H1 (cell line): Measurements from ENCODE around the gene OSBPL3. TPM values are rescaled to one million over a fixed set of nuclear protein-coding genes. Genes with fewer than 3 reads are reported as not detected.

ENCODE experiments used
- CTCF ChIA-PET: fragments of 300-600 bp; sonication (Branson Sonifier 250); formaldehyde crosslinking; loops from one replicate; lab custom pipeline; 2021; ENCODE audit not compliant: partially characterized antibody; lab: Charles Lee
- POLR2A ChIA-PET: fragments of 300-600 bp; sonication (Branson Sonifier 250); formaldehyde crosslinking; loops from one replicate; lab custom pipeline; 2021; ENCODE audit warnings: inconsistent platforms; ENCODE audit not compliant: partially characterized antibody; lab: Charles Lee
- DNase-seq, 2 experiments: peaks; one replicate each; pipeline versions ENCODE4 v3.0.0 to v3.0.0-alpha.2; 2010 to 2022; ENCODE audit warnings: low spot score in 2 of 2, low read depth in 1 of 2, mixed read lengths in 1 of 2
- FAIRE-seq: peaks from 2 replicates; lab custom pipeline; 2011; peaks lifted over from hg19 to GRCh38; lab: Jason Lieb, UNC
- H2AFZ ChIP-seq: 2 replicates; pipeline ENCODE4 v1.8.1; 2012; ENCODE audit warnings: low read length, inconsistent platforms
- H2AK5ac ChIP-seq: 2 replicates; pipeline ENCODE4 v1.6.1; 2013; ENCODE audit warnings: low read depth, low read length
- H2BK120ac ChIP-seq: replicated peaks from 2 replicates; pipeline ENCODE3; 2013; ENCODE audit warnings: low read depth, low read length, inconsistent platforms
- H2BK12ac ChIP-seq: 2 replicates; pipeline ENCODE4 v1.6.1; 2013; ENCODE audit warnings: low read depth, low read length
- H2BK15ac ChIP-seq: 2 replicates; pipeline ENCODE4 v1.6.1; 2013; ENCODE audit warnings: low read length
- H2BK20ac ChIP-seq: 2 replicates; pipeline ENCODE4 v1.6.1; 2013; ENCODE audit warnings: low read length
- H2BK5ac ChIP-seq: 2 replicates; pipeline ENCODE4 v1.6.1; 2013; ENCODE audit warnings: low read depth, low read length
- H3K14ac ChIP-seq: 2 replicates; pipeline ENCODE4 v1.6.1; 2013; ENCODE audit warnings: inconsistent platforms; ENCODE audit not compliant: insufficient read length
- H3K18ac ChIP-seq: 2 replicates; pipeline ENCODE4 v1.6.1; 2013; ENCODE audit warnings: low read length; ENCODE audit errors: extremely low read depth
- H3K23ac ChIP-seq: 2 replicates; pipeline ENCODE4 v1.6.1; 2013; ENCODE audit warnings: inconsistent platforms; ENCODE audit not compliant: insufficient read length
- H3K23me2 ChIP-seq: 2 replicates; pipeline ENCODE4 v1.6.1; 2013; ENCODE audit warnings: low read depth, low read length
- H3K27ac ChIP-seq: 2 replicates; pipeline ENCODE4 v1.6.1; 2011; ENCODE audit warnings: low read depth, low read length, inconsistent platforms
- H3K27me3 ChIP-seq, 4 experiments: replicated peaks in 1 of 4; 1 replicate in 1 of 4; 2 replicates in 3 of 4; pipeline versions ENCODE4 v1.6.1 to v1.8.1; 2011 to 2013; ENCODE audit warnings: low read length in 3 of 4, mild to moderate bottlenecking in 3 of 4, inconsistent platforms in 2 of 4, mixed read lengths in 2 of 4, moderate library complexity in 1 of 4; ENCODE audit not compliant: control insufficient read depth in 3 of 4, insufficient read depth in 3 of 4; ENCODE audit errors: extremely low read depth in 1 of 4
- H3K36me3 ChIP-seq, 4 experiments: 2 replicates each; pipeline versions ENCODE4 v1.6.1 to v1.8.1; 2011 to 2013; ENCODE audit warnings: mild to moderate bottlenecking in 4 of 4, low read length in 3 of 4, moderate library complexity in 2 of 4, control low read depth in 1 of 4, inconsistent platforms in 1 of 4; ENCODE audit not compliant: insufficient read depth in 4 of 4, control insufficient read depth in 2 of 4
- H3K4ac ChIP-seq: replicated peaks from 2 replicates; pipeline ENCODE3; 2013; ENCODE audit warnings: low read length, low read depth, mixed read lengths, inconsistent platforms; ENCODE audit not compliant: insufficient read length
- H3K4me1 ChIP-seq, 4 experiments: replicated peaks in 1 of 4; 1 replicate in 1 of 4; 2 replicates in 3 of 4; pipeline versions ENCODE4 v1.6.1 to v1.8.1; 2011 to 2013; ENCODE audit warnings: low read length in 3 of 4, inconsistent platforms in 2 of 4, mixed read lengths in 1 of 4; ENCODE audit not compliant: insufficient read depth in 4 of 4, control insufficient read depth in 3 of 4
- H3K4me2 ChIP-seq, 2 experiments: 2 replicates each; pipeline versions ENCODE4 v1.6.1 to v1.8.1; 2011 to 2013; ENCODE audit warnings: low read depth in 2 of 2, low read length in 2 of 2, control low read depth in 1 of 2, inconsistent platforms in 1 of 2, mild to moderate bottlenecking in 1 of 2; ENCODE audit not compliant: insufficient read depth in 1 of 2
- H3K4me3 ChIP-seq, 4 experiments: fragments of 200-600, 300-600 bp in 1 of 4; sonication (generic), shearing (Covaris generic), sonication (Bioruptor Twin) in 1 of 4; 2 replicates each; pipeline versions ENCODE4 v1.5.1 to v1.8.1; 2011 to 2016; ENCODE audit warnings: low read length in 4 of 4, low read depth in 3 of 4, control low read depth in 2 of 4, inconsistent platforms in 2 of 4, mild to moderate bottlenecking in 2 of 4, mixed read lengths in 1 of 4, moderate library complexity in 1 of 4; ENCODE audit not compliant: insufficient read depth in 2 of 4; ENCODE audit errors: extremely low read depth in 1 of 4
- H3K56ac ChIP-seq: replicated peaks from 2 replicates; pipeline ENCODE3; 2013; ENCODE audit warnings: low read depth, mild to moderate bottlenecking, mixed read lengths, low read length, inconsistent platforms; ENCODE audit not compliant: insufficient read length
- H3K79me1 ChIP-seq: 2 replicates; pipeline ENCODE4 v1.6.1; 2013; ENCODE audit warnings: low read depth, low read length, control low read depth
- H3K79me2 ChIP-seq, 2 experiments: 2 replicates each; pipeline versions ENCODE4 v1.6.1 to v1.8.1; 2012 to 2013; ENCODE audit warnings: low read length in 2 of 2, mild to moderate bottlenecking in 2 of 2, inconsistent platforms in 1 of 2; ENCODE audit not compliant: insufficient read depth in 2 of 2, control insufficient read depth in 1 of 2
- H3K9ac ChIP-seq, 4 experiments: replicated peaks in 1 of 4; 1 replicate in 1 of 4; 2 replicates in 3 of 4; pipeline versions ENCODE4 v1.6.1 to v1.8.1; 2011 to 2013; ENCODE audit warnings: low read depth in 3 of 4, low read length in 3 of 4, control low read depth in 2 of 4, mild to moderate bottlenecking in 2 of 4, moderate library complexity in 2 of 4, inconsistent platforms in 1 of 4; ENCODE audit errors: extremely low read depth in 1 of 4
- H3K9me3 ChIP-seq, 2 experiments: 2 replicates each; pipeline versions ENCODE4 v1.6.1 to v1.8.1; 2012 to 2013; ENCODE audit warnings: mild to moderate bottlenecking in 2 of 2, moderate library complexity in 2 of 2, control low read depth in 1 of 2, inconsistent platforms in 1 of 2, low read depth in 1 of 2, low read length in 1 of 2, mixed read lengths in 1 of 2; ENCODE audit not compliant: insufficient read depth in 2 of 2
- H4K20me1 ChIP-seq, 2 experiments: replicated peaks in 1 of 2; 2 replicates each; pipeline versions ENCODE3 to v1.8.1; 2011 to 2013; ENCODE audit warnings: inconsistent platforms in 2 of 2, low read length in 2 of 2, mild to moderate bottlenecking in 1 of 2; ENCODE audit not compliant: insufficient read depth in 2 of 2, control insufficient read depth in 1 of 2
- H4K5ac ChIP-seq: 2 replicates; pipeline ENCODE4 v1.6.1; 2013; ENCODE audit warnings: low read length, low read depth, mixed read lengths, inconsistent platforms; ENCODE audit not compliant: insufficient read length
- H4K8ac ChIP-seq: 2 replicates; pipeline ENCODE4 v1.8.0; 2013; ENCODE audit warnings: mild to moderate bottlenecking, moderate library complexity, low read length, inconsistent platforms; ENCODE audit not compliant: insufficient read depth; ENCODE audit errors: extremely low read depth
- H4K91ac ChIP-seq: replicated peaks from 2 replicates; pipeline ENCODE3; 2013; ENCODE audit warnings: low read length, mixed read lengths, inconsistent platforms; ENCODE audit not compliant: insufficient read length
- CTBP2 ChIP-seq: IDR thresholded peaks from 2 replicates; pipeline ENCODE4 v1.7.0; 2011; ENCODE audit warnings: borderline replicate concordance, mild to moderate bottlenecking, moderate library complexity, mixed read lengths, low read length; ENCODE audit not compliant: insufficient read depth, insufficient read length
- SP4 ChIP-seq: IDR thresholded peaks from 2 replicates; pipeline ENCODE4 v1.6.1; 2012; ENCODE audit warnings: low read length, inconsistent platforms
- YY1 ChIP-seq: IDR thresholded peaks from 2 replicates; pipeline ENCODE4 v1.6.1; 2011; ENCODE audit warnings: low read depth, mild to moderate bottlenecking, low read length
- WGBS, 2 experiments: shearing (Covaris generic) in 1 of 2; methylation state at CpG; one replicate each; pipeline versions ENCODE4 v1.1.6 to v1.1.7; 2013 to 2015; ENCODE audit warnings: low lambda C conversion rate in 2 of 2, mixed read lengths in 2 of 2, inconsistent platforms in 1 of 2, low coverage in 1 of 2, missing lambda C conversion rate in 1 of 2; ENCODE audit not compliant: insufficient replicate concordance in 2 of 2, insufficient coverage in 1 of 2, insufficient read length in 1 of 2; ENCODE audit errors: extremely low coverage in 1 of 2, missing lambda C conversion rate in 1 of 2; 5-methylcytosine and 5-hydroxymethylcytosine counted together
- polyA plus RNA-seq, 7 experiments: library from polyadenylated mRNA; depleted of rRNA in 3 of 7; stranded (reverse) in 5 of 7; unstranded in 2 of 7; fragments of >200 nt in 5 of 7; fragments of 200-250 nt in 2 of 7; gene quantifications; 1 replicate in 5 of 7; 2 replicates in 1 of 7; 4 replicates in 1 of 7; pipeline versions ENCODE4 v1.2.1 to v1.2.3, GENCODE V29; 2011 to 2013; ENCODE audit warnings: missing spikeins in 2 of 7, mixed read lengths in 2 of 7
- total RNA-seq: library from RNA; stranded (reverse); fragmentation: NEBNext Ultra II Directional; extraction: Animal tissue kit (Norgen Biotek cat#: 25700); gene quantifications from 2 replicates; pipeline ENCODE4 v1.2.1, GENCODE V29; 2021

OSBPL3 gene
- total and polyA plus RNA-seq, 2 of the 8 experiments (the other 6 are each of a cell fraction or from before 2014, with no cell fraction given): 2.8 to 13.9 TPM

GRCh38 chr7:24891311-24891735 lies 88.7 kb downstream of the OSBPL3 start:
- H4K8ac ChIP-seq: no peak overlapping the region
- no peak overlapping the region for H3K9ac ChIP-seq
- H3K56ac ChIP-seq: no peak overlapping the region
- H3K79me1 ChIP-seq: no peaks in the 10 kb centered on the region
- H3K36me3 ChIP-seq: no peaks in the 10 kb centered on the region
- no peak overlapping the region for H2BK20ac ChIP-seq
- H3K4me1 ChIP-seq: peaks cover 0 to 10% (median 1%) of the 10 kb centered on the region in 4 experiments; a peak in 2 of 7 replicates
- H4K5ac ChIP-seq: no peak overlapping the region
- no peak overlapping the region for H3K23ac ChIP-seq
- H4K20me1 ChIP-seq: no peaks in the 10 kb centered on the region
- no peak overlapping the region for H3K4ac ChIP-seq
- no peaks in the 10 kb centered on the region for H3K9me3 ChIP-seq
- DNase-seq (no peak), FAIRE-seq (no peak)
- TF ChIP-seq YY1 (no peak), CTBP2 (no peak), SP4 (no peak)
- no peak overlapping the region for H3K18ac ChIP-seq
- H3K14ac ChIP-seq: no peak overlapping the region
- POLR2A ChIA-PET: interaction anchor here (0.5 to 2.1 kb wide), 2 partner anchors 14 to 150 kb away, joined by 6 read pairs; no protein-coding TSS in a partner anchor
- H2BK5ac ChIP-seq: no peak overlapping the region
- no peak overlapping the region for H2BK120ac ChIP-seq
- H3K27me3 ChIP-seq: no peaks in the 10 kb centered on the region
- no peak overlapping the region for H4K91ac ChIP-seq
- no peak overlapping the region for H3K27ac ChIP-seq
- H3K4me2 ChIP-seq: no peak overlapping the region
- no peak overlapping the region for H2AFZ ChIP-seq
- no peak overlapping the region for H2AK5ac ChIP-seq
- H3K23me2 ChIP-seq: no peaks in the 10 kb centered on the region
- CTCF ChIA-PET: interaction anchor here (1.5 to 6.6 kb wide), 5 partner anchors 10 to 201 kb away, joined by 5 to 47 read pairs (median 20); partner anchors contain the start of gene OSBPL3
- H2BK15ac ChIP-seq: no peak overlapping the region
- WGBS, 2 experiments: 90% methylated on average over 3 of the region's 3 CpGs; no CpG with 5 or more reads in 1 of the 2 experiments
- H3K79me2 ChIP-seq: no peaks in the 10 kb centered on the region
- H2BK12ac ChIP-seq: no peak overlapping the region
- no peak overlapping the region for H3K4me3 ChIP-seq
